B cell (primary cell): Measurements from ENCODE around the gene TBX15. TPM values are rescaled to one million over a fixed set of nuclear protein-coding genes. Genes with fewer than 3 reads are reported as not detected.

ENCODE experiments used
- ATAC-seq: fragments of 200-7000 bp; cut with Tn5 transposase; one replicate; pipeline ENCODE4 v1.10.0; 2021; ENCODE audit warnings: low read depth, mild to moderate bottlenecking, moderate number of reproducible peaks, moderate library complexity
- CTCF ChIA-PET: fragments of 350-600 bp; sonication (Branson Sonifier 250); formaldehyde crosslinking; loops from one replicate; lab custom pipeline; 2021; ENCODE audit warnings: antibody characterized with exemption, inconsistent platforms; lab: Charles Lee
- POLR2A ChIA-PET: fragments of 350-600 bp; sonication (Branson Sonifier 250); formaldehyde crosslinking; loops from one replicate; lab custom pipeline; 2021; ENCODE audit warnings: antibody characterized with exemption; lab: Charles Lee
- DNase-seq: peaks from one replicate; pipeline ENCODE4 v3.0.0; 2013
- H2AFZ ChIP-seq: 2 replicates; pipeline ENCODE4 v1.6.1; 2012; ENCODE audit warnings: mild to moderate bottlenecking, low read depth, low read length; ENCODE audit not compliant: insufficient read depth, poor library complexity, severe bottlenecking
- H3K27ac ChIP-seq, 2 donors: 1 replicate in 1 of 2; 2 replicates in 1 of 2; pipeline ENCODE4 v1.5.1; 2012 to 2013; ENCODE audit warnings: low read length in 2 of 2, mild to moderate bottlenecking in 2 of 2, moderate library complexity in 1 of 2
- H3K27me3 ChIP-seq, 4 experiments: fragments of 200-600 bp in 1 of 4; sonication (generic) in 1 of 4; replicated peaks in 1 of 4; 1 replicate in 2 of 4; 2 replicates in 2 of 4; pipeline versions ENCODE4 v1.6.1 to v1.7.0; 2013 to 2016; ENCODE audit warnings: low read length in 3 of 4, mild to moderate bottlenecking in 2 of 4, mixed read lengths in 1 of 4, moderate library complexity in 1 of 4; ENCODE audit not compliant: insufficient read depth in 4 of 4, control insufficient read depth in 3 of 4; ENCODE audit errors: control extremely low read depth in 1 of 4
- H3K36me3 ChIP-seq, 2 experiments: replicated peaks in 1 of 2; 1 replicate in 1 of 2; 2 replicates in 1 of 2; pipeline versions ENCODE4 v1.6.1 to v1.7.1; 2013; ENCODE audit warnings: low read length in 1 of 2; ENCODE audit not compliant: insufficient read depth in 2 of 2, control insufficient read depth in 1 of 2; ENCODE audit errors: control extremely low read depth in 1 of 2, extremely low read depth in 1 of 2
- H3K4me1 ChIP-seq, 2 donors: fragments of 200-600 bp in 1 of 2; sonication (generic) in 1 of 2; 1 replicate in 1 of 2; 2 replicates in 1 of 2; pipeline versions ENCODE4 v1.5.1 to v1.6.1; 2013 to 2017; ENCODE audit warnings: low read length in 2 of 2; ENCODE audit not compliant: control insufficient read depth in 2 of 2, insufficient read depth in 2 of 2
- H3K4me2 ChIP-seq: replicated peaks from 2 replicates; pipeline ENCODE3; 2012; ENCODE audit warnings: mild to moderate bottlenecking, low read depth, low read length; ENCODE audit not compliant: poor library complexity, severe bottlenecking
- H3K4me3 ChIP-seq, 5 experiments: fragments of 200-600 bp in 1 of 5; sonication (generic) in 1 of 5; 1 replicate in 3 of 5; 2 replicates in 2 of 5; pipeline versions ENCODE4 v1.5.1 to v1.7.0; 2011 to 2016; ENCODE audit warnings: low read length in 4 of 5, mild to moderate bottlenecking in 4 of 5, low read depth in 2 of 5, control low read depth in 1 of 5, moderate library complexity in 1 of 5; ENCODE audit not compliant: insufficient read depth in 1 of 5; ENCODE audit errors: control extremely low read depth in 1 of 5, extremely low read depth in 1 of 5
- H3K79me2 ChIP-seq: fragments of 200-600 bp; sonication (generic); one replicate; pipeline ENCODE4 v1.6.0; 2016; ENCODE audit warnings: low read length; ENCODE audit not compliant: control insufficient read depth, insufficient read depth
- H3K9ac ChIP-seq: fragments of 200-600 bp; sonication (generic); 2 replicates; pipeline ENCODE4 v1.6.1; 2017; ENCODE audit warnings: mild to moderate bottlenecking, low read length, moderate library complexity
- H3K9me3 ChIP-seq, 3 donors: one replicate each; pipeline versions ENCODE4 v1.6.1 to v1.7.1; 2013; ENCODE audit warnings: low read length in 2 of 3; ENCODE audit not compliant: control insufficient read depth in 2 of 3, insufficient read depth in 1 of 3; ENCODE audit errors: control extremely low read depth in 1 of 3
- H4K20me1 ChIP-seq: 2 replicates; pipeline ENCODE4 v1.6.0; 2012; ENCODE audit warnings: mild to moderate bottlenecking, low read length; ENCODE audit not compliant: insufficient read depth, control insufficient read depth, poor library complexity, severe bottlenecking
- H3K27ac Mint-ChIP-seq: one replicate; pipeline ENCODE4 v1.8.0; 2021; ENCODE audit warnings: mixed read lengths
- H3K27me3 Mint-ChIP-seq: one replicate; pipeline ENCODE4 v1.8.0; 2021; ENCODE audit warnings: mixed read lengths
- H3K4me1 Mint-ChIP-seq: one replicate; pipeline ENCODE4 v1.8.0; 2021; ENCODE audit warnings: mixed read lengths
- H3K4me3 Mint-ChIP-seq: one replicate; pipeline ENCODE4 v1.8.0; 2021; ENCODE audit warnings: mixed read lengths
- H3K9me3 Mint-ChIP-seq: one replicate; pipeline ENCODE4 v1.8.0; 2022; ENCODE audit warnings: mixed read lengths; ENCODE audit not compliant: insufficient read depth
- CTCF ChIP-seq: fragments of 200-600 bp; IDR thresholded peaks from one replicate; pipeline ENCODE4 v1.8.0; 2022; ENCODE audit warnings: antibody characterized with exemption, mild to moderate bottlenecking
- EZH2 ChIP-seq: IDR thresholded peaks from 2 replicates; pipeline ENCODE4 v1.6.1; 2012; ENCODE audit warnings: borderline replicate concordance, low read depth, mild to moderate bottlenecking, moderate library complexity, low read length; ENCODE audit not compliant: insufficient read depth, poor library complexity, severe bottlenecking
- WGBS: methylation state at CpG from one replicate; pipeline ENCODE4 v1.1.5; 2013; ENCODE audit warnings: missing lambda C conversion rate; ENCODE audit not compliant: insufficient coverage; 5-methylcytosine and 5-hydroxymethylcytosine counted together
- intact Hi-C: fragments of 100-400 bp; cut with micrococcal nuclease; formaldehyde crosslinking; loops from one replicate; pipeline ENCODE4 v1.10.0; 2022
- polyA plus RNA-seq: library from polyadenylated mRNA; depleted of rRNA; stranded (reverse); fragments of >200 nt; gene quantifications from 2 replicates; pipeline ENCODE4 v1.2.3, GENCODE V29; 2012
- total RNA-seq, 2 donors: library from RNA; stranded (reverse); fragments of 120-200 nt in 1 of 2; gene quantifications; 1 replicate in 1 of 2; 2 replicates in 1 of 2; pipeline versions ENCODE4 v1.2.3 to v1.2.4, GENCODE V29; 2013 to 2022

Gene TBX15
- total and polyA plus RNA-seq, 2 donors (not counting 1 experiment from before 2014, with no cell fraction given), result 0.03 to 0.15 TPM

GRCh38 chr1:119012383-119012782, 24.2 kb upstream of the TBX15 start:
- H3K27ac Mint-ChIP-seq, result no peak overlapping the region
- H3K27me3 Mint-ChIP-seq, result peaks cover 38% of the 10 kb centered on the region
- peaks cover 14% of the 10 kb centered on the region for H3K4me1 Mint-ChIP-seq
- Histone ChIP-seq H2AFZ (no peak overlapping the region), H3K27me3 (peaks cover 0 to 26% (median 24%) of the 10 kb centered on the region in 4 experiments), H3K9me3 (peaks cover 0 to 12% (median 0%) of the 10 kb centered on the region in 3 donors), H3K4me3 (no peak overlapping the region), H3K79me2 (no peaks in the 10 kb centered on the region), H3K9ac (no peak overlapping the region), H3K27ac (no peak overlapping the region), H4K20me1 (no peaks in the 10 kb centered on the region), H3K36me3 (no peaks in the 10 kb centered on the region), H3K4me2 (no peak overlapping the region), H3K4me1 (peaks cover 12 to 16% of the 10 kb centered on the region in 2 donors)
- peaks cover 1% of the 10 kb centered on the region for H3K9me3 Mint-ChIP-seq
- H3K4me3 Mint-ChIP-seq, result no peak overlapping the region
- DNase-seq, result no peak
- intact Hi-C loops, result no loop called here
- no peak for TF ChIP-seq CTCF
- no peak for TF ChIP-seq EZH2
- POLR2A ChIA-PET, result no interaction called here
- 94% methylated on average over 5 of the region's 5 CpGs for WGBS
- CTCF ChIA-PET, result no interaction called here
- ATAC-seq, result no peak

GRCh38 chr1:119011706-119012105, 23.6 kb upstream of the TBX15 start:
- no peak for DNase-seq
- Mint-ChIP-seq H3K27ac (no peak overlapping the region), H3K4me1 (peaks cover 14% of the 10 kb centered on the region), H3K27me3 (peaks cover 38% of the 10 kb centered on the region), H3K4me3 (no peak overlapping the region), H3K9me3 (peaks cover 1% of the 10 kb centered on the region)
- intact Hi-C loops, result no loop called here
- no peak overlapping the region for H2AFZ ChIP-seq
- no peak overlapping the region for H3K4me3 ChIP-seq
- TF ChIP-seq EZH2 (no peak), CTCF (no peak)
- no peaks in the 10 kb centered on the region for H4K20me1 ChIP-seq
- H3K9me3 ChIP-seq, result peaks cover 0 to 19% (median 0%) of the 10 kb centered on the region in 3 donors
- no peak overlapping the region for H3K9ac ChIP-seq
- no CpG with 5 or more reads among the region's 3 CpGs for WGBS
- no peaks in the 10 kb centered on the region for H3K36me3 ChIP-seq
- peaks cover 18 to 19% of the 10 kb centered on the region in 2 donors for H3K4me1 ChIP-seq
- no peak overlapping the region for H3K27ac ChIP-seq
- POLR2A ChIA-PET, result no interaction called here
- no peak overlapping the region for H3K4me2 ChIP-seq
- CTCF ChIA-PET, result no interaction called here
- no peaks in the 10 kb centered on the region for H3K79me2 ChIP-seq
- no peak for ATAC-seq
- peaks cover 0 to 33% (median 27%) of the 10 kb centered on the region in 4 experiments for H3K27me3 ChIP-seq
